ENCODE data around the gene KLHL4.
"Not testable (repeated sequence)": the region's sequence is repeated elsewhere in the genome, so short reads cannot be mapped to it uniquely, and the experiment has no call there.

Gene KLHL4

DNA sequence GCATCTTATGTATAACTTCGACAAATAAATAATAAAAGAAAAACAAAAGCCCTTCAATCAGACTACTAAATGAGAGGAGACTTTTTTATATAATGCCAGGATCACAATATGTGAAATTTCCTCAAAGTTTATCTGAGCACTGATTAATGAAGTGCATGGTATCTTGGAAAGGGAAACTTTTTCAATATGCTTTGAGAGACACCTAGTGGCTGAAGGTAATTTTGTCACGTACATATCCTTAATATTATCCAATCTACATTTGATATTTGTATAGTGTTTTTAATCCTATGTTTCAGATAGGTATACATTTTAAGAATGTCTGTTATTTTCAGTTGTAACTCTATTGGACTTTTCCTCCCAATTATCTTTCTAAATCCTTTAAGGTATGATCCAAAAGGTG, 146.8 kb downstream of the KLHL4 start:
- no peak for DNase-seq

DNA sequence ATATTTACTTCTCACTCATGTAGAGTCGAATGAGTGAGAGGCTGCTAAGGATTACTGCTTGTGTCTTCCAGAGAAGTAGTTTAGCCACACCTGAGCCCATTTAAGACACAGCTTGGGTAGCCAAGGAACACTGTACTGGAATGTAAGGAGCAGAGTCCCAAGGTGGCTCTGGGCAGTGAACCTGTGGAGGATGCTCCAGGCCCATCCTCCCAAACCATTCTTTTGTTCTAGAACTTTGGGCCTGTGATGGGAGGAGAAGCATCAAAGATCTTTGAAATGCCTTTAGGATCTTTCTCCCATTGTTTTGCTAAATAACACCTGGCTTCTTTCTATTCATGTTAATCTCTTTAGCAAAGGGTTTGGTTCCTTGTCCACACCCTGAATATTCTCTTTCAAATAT, 162.2 kb downstream of the KLHL4 start:
- no peak for DNase-seq

GRCh38 chrX:87687703-87688102, 170.1 kb downstream of the KLHL4 start:
- DNase-seq: no peak

GRCh38 chrX:87688113-87688748, 170.6 kb downstream of the KLHL4 start:
- DNase-seq: not testable (repeated sequence)

DNA sequence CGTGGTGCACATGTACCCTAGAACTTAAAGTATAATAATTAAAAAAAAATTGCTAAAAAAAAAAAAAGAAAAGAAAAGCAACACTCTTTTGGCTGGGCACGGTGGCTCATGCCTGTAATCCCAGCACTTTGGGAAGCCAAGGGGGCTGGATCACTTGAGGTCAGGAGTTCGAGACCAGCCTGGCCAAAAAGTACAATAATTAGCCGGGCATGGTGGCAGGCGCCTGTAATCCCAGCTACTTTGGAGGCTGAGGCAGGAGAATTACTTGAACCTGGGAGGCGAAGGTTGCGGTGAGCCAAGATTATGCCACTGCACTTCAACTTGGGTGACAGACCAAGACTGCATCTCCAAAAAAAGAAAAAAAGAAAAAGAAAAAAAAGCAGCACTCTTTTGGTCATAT, 171.6 kb downstream of the KLHL4 start:
- not testable (repeated sequence) for DNase-seq

- DNase-seq: no peak
Observed at GRCh38 chrX:87693204-87693603, 175.6 kb downstream of the KLHL4 start.

- no peak for DNase-seq
Observed at GRCh38 chrX:87697409-87697808, 179.8 kb downstream of the KLHL4 start.

DNA sequence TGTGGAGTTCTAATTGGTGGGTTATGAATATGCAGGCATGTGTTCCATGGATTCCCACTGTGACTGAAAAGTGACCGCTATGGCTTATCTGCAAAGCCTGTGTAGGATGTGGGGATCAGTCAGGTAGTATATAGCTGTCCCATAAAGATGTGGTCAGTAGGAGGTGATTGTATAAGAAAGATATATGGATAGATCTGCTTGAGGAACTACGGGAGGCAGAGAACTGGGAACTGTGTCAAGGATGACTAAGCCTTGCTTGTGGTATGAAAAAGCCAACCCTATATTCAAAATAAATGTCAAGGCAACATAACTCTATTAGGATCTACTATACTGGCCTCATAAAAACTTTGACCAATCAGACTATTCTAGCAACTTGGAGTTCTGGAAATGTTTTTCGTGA, 185.2 kb downstream of the KLHL4 start:
- DNase-seq: no peak

- DNase-seq: not testable (repeated sequence)
Observed at GRCh38 chrX:87703469-87703868, 185.9 kb downstream of the KLHL4 start.

- no peak for DNase-seq
Observed at GRCh38 chrX:87706134-87706533, 188.5 kb downstream of the KLHL4 start.

GRCh38 chrX:87710580-87710979, 193.0 kb downstream of the KLHL4 start:
- no peak for DNase-seq
